Ishikawa (cell line): ENCODE data around the gene KSR2.

Experiments used
- CEBPB ChIP-seq: IDR thresholded peaks from 2 replicates; pipeline ENCODE4 v1.6.1; 2012
- CREB1 ChIP-seq: IDR thresholded peaks from 2 replicates; pipeline ENCODE4 v1.6.1; 2012; ENCODE audit warnings: low read depth
- EGR1 ChIP-seq: IDR thresholded peaks from 2 replicates; pipeline ENCODE4 v1.6.1; 2012
- EP300 ChIP-seq: IDR thresholded peaks from 2 replicates; pipeline ENCODE4 v1.6.1; 2012; ENCODE audit warnings: borderline replicate concordance
- FOXM1 ChIP-seq: IDR thresholded peaks from 2 replicates; pipeline ENCODE4 v1.6.1; 2012; ENCODE audit warnings: low read depth, borderline replicate concordance
- MAX ChIP-seq: IDR thresholded peaks from 2 replicates; pipeline ENCODE4 v1.6.1; 2012
- NFIC ChIP-seq: IDR thresholded peaks from 2 replicates; pipeline ENCODE4 v1.6.1; 2012
- RAD21 ChIP-seq: IDR thresholded peaks from 2 replicates; pipeline ENCODE4 v1.6.1; 2012; ENCODE audit warnings: low read depth
- REST ChIP-seq: IDR thresholded peaks from 2 replicates; pipeline ENCODE4 v1.6.1; 2012; ENCODE audit warnings: low read depth, mild to moderate bottlenecking
- TAF1 ChIP-seq: IDR thresholded peaks from 2 replicates; pipeline ENCODE4 v1.6.1; 2012; ENCODE audit warnings: low read depth, mild to moderate bottlenecking
- TCF12 ChIP-seq: IDR thresholded peaks from 2 replicates; pipeline ENCODE4 v1.6.1; 2012; ENCODE audit warnings: low read depth
- TEAD4 ChIP-seq: IDR thresholded peaks from 2 replicates; pipeline ENCODE4 v1.6.1; 2012
- USF1 ChIP-seq: IDR thresholded peaks from 2 replicates; pipeline ENCODE4 v1.6.1; 2012
- YY1 ChIP-seq: IDR thresholded peaks from 2 replicates; pipeline ENCODE4 v1.6.1; 2012; ENCODE audit warnings: low read depth
- ZBTB7A ChIP-seq: IDR thresholded peaks from 2 replicates; pipeline ENCODE4 v1.6.1; 2012; ENCODE audit warnings: low read depth

KSR2 gene

GRCh38 chr12:117727301-117727700, 241.5 kb downstream of the KSR2 start:
- no peak for TF ChIP-seq ZBTB7A
- TF ChIP-seq CREB1, result no peak
- TF ChIP-seq TAF1, result no peak
- TF ChIP-seq YY1, result no peak
- no peak for TF ChIP-seq REST
- no peak for TF ChIP-seq EP300
- no peak for TF ChIP-seq CEBPB

- no peak for TF ChIP-seq RAD21
- TF ChIP-seq CEBPB, result no peak
- no peak for TF ChIP-seq TAF1
- no peak for TF ChIP-seq YY1
- TF ChIP-seq TEAD4, result no peak
- no peak for TF ChIP-seq EP300
- no peak for TF ChIP-seq REST
- no peak for TF ChIP-seq NFIC
- TF ChIP-seq TCF12, result no peak
- TF ChIP-seq MAX, result no peak
- no peak for TF ChIP-seq USF1
- no peak for TF ChIP-seq CREB1
These were observed 244.2 kb downstream of the KSR2 start for GRCh38 chr12:117724543-117724942.

- TF ChIP-seq RAD21 (no peak), NFIC (no peak), YY1 (no peak), MAX (no peak), TEAD4 (no peak), CEBPB (no peak), TAF1 (no peak), FOXM1 (no peak), CREB1 (no peak), EGR1 (no peak), REST (no peak), EP300 (no peak), ZBTB7A (no peak), TCF12 (no peak), USF1 (no peak)
These were observed 250.2 kb downstream of the KSR2 start for GRCh38 chr12:117718559-117718958.

GRCh38 chr12:117718141-117718540, 250.6 kb downstream of the KSR2 start:
- TF ChIP-seq YY1, result no peak
- no peak for TF ChIP-seq MAX
- no peak for TF ChIP-seq EP300
- TF ChIP-seq TEAD4, result no peak
- no peak for TF ChIP-seq REST
- TF ChIP-seq CEBPB, result no peak
